Neural progenitor cell (in vitro differentiated cells): ENCODE measurements around the gene PROC.

Experiments
- EZH2 ChIP-seq: fragments of 200-600 bp; sonication (generic); IDR thresholded peaks from 2 replicates; pipeline ENCODE4 v1.6.1; 2017; ENCODE audit warnings: antibody characterized with exemption, mild to moderate bottlenecking, moderate library complexity
- EZH2phosphoT487 ChIP-seq: fragments of 200-600 bp; sonication (generic); IDR thresholded peaks from 2 replicates; pipeline ENCODE4 v1.6.1; 2017; ENCODE audit warnings: antibody characterized with exemption
- TF ChIP-seq, protein P1 (sequence below): fragments of 200-600 bp; sonication (generic); IDR thresholded peaks from 2 replicates; pipeline ENCODE4 v1.5.1; 2017; ENCODE audit warnings: antibody characterized with exemption, mild to moderate bottlenecking

- TF ChIP-seq, protein P1, sequence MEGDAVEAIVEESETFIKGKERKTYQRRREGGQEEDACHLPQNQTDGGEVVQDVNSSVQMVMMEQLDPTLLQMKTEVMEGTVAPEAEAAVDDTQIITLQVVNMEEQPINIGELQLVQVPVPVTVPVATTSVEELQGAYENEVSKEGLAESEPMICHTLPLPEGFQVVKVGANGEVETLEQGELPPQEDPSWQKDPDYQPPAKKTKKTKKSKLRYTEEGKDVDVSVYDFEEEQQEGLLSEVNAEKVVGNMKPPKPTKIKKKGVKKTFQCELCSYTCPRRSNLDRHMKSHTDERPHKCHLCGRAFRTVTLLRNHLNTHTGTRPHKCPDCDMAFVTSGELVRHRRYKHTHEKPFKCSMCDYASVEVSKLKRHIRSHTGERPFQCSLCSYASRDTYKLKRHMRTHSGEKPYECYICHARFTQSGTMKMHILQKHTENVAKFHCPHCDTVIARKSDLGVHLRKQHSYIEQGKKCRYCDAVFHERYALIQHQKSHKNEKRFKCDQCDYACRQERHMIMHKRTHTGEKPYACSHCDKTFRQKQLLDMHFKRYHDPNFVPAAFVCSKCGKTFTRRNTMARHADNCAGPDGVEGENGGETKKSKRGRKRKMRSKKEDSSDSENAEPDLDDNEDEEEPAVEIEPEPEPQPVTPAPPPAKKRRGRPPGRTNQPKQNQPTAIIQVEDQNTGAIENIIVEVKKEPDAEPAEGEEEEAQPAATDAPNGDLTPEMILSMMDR: no peak
- no peak for TF ChIP-seq EZH2phosphoT487
- TF ChIP-seq EZH2: no peak
Measured at GRCh38 chr2:127437056-127437455, 18.8 kb downstream of the PROC start.
